DND-41 (cell line): ENCODE data around the gene CEP152.

Source experiments
- ATAC-seq: fragments of 200-7000 bp; cut with Tn5 transposase; 3 replicates; pipeline ENCODE4 v1.9.1; 2021; ENCODE audit warnings: low read depth; ENCODE audit not compliant: insufficient read depth
- DNase-seq: peaks from one replicate; pipeline ENCODE4 v3.0.0-alpha.2; 2020
- H2AFZ ChIP-seq: 2 replicates; pipeline ENCODE4 v1.6.0; 2012; ENCODE audit warnings: low read depth, low read length
- H3K27ac ChIP-seq: 2 replicates; pipeline ENCODE4 v1.5.1; 2012; ENCODE audit warnings: low read length, inconsistent platforms
- H3K27me3 ChIP-seq: fragments of 200-600 bp; sonication (generic); 2 replicates; pipeline ENCODE4 v1.6.0; 2012; ENCODE audit warnings: low read length, mild to moderate bottlenecking, inconsistent platforms; ENCODE audit not compliant: insufficient read depth, poor library complexity
- H3K36me3 ChIP-seq: 2 replicates; pipeline ENCODE4 v1.5.1; 2012; ENCODE audit warnings: low read length, inconsistent platforms; ENCODE audit not compliant: insufficient read depth
- H3K4me1 ChIP-seq: 2 replicates; pipeline ENCODE4 v1.5.1; 2012; ENCODE audit warnings: mild to moderate bottlenecking, low read length; ENCODE audit not compliant: insufficient read depth
- H3K4me2 ChIP-seq: 2 replicates; pipeline ENCODE4 v1.6.0; 2012; ENCODE audit warnings: mild to moderate bottlenecking, moderate library complexity, low read length, inconsistent platforms; ENCODE audit not compliant: insufficient read depth
- H3K4me3 ChIP-seq, 2 experiments: fragments of 200-600 bp in 1 of 2; shearing (Covaris generic) in 1 of 2; 2 replicates each; pipeline ENCODE4 v1.5.1; 2012 to 2016; ENCODE audit warnings: inconsistent platforms in 2 of 2, low read length in 2 of 2, mild to moderate bottlenecking in 2 of 2, low read depth in 1 of 2, moderate library complexity in 1 of 2
- H3K79me2 ChIP-seq: 2 replicates; pipeline ENCODE4 v1.6.0; 2012; ENCODE audit warnings: low read length, inconsistent platforms; ENCODE audit not compliant: insufficient read depth
- H3K9ac ChIP-seq: 2 replicates; pipeline ENCODE4 v1.6.0; 2012; ENCODE audit warnings: low read depth, mild to moderate bottlenecking, inconsistent platforms, low read length, moderate library complexity
- H3K9me3 ChIP-seq: 2 replicates; pipeline ENCODE4 v1.5.1; 2012; ENCODE audit warnings: low read length, moderate library complexity, mild to moderate bottlenecking, inconsistent platforms; ENCODE audit not compliant: insufficient read depth, severe bottlenecking
- H4K20me1 ChIP-seq: 2 replicates; pipeline ENCODE4 v1.6.0; 2012; ENCODE audit warnings: low read length; ENCODE audit not compliant: insufficient read depth
- CTCF ChIP-seq: IDR thresholded peaks from 2 replicates; pipeline ENCODE4 v1.5.1; 2012; ENCODE audit warnings: borderline replicate concordance, low read length, moderate library complexity, mild to moderate bottlenecking; ENCODE audit not compliant: poor library complexity, severe bottlenecking; ENCODE audit errors: extremely low read depth
- EZH2 ChIP-seq: IDR thresholded peaks from 3 replicates; pipeline ENCODE4 v1.6.1; 2012; ENCODE audit warnings: borderline replicate concordance, low read depth, mild to moderate bottlenecking, moderate library complexity, low read length, inconsistent platforms; ENCODE audit not compliant: severe bottlenecking

Gene CEP152

GRCh38 chr15:48805591-48805990, 5.3 kb downstream of the CEP152 start:
- Histone ChIP-seq H3K4me2 (peak overlapping the region; percentile 60; the same call in 1 of the 2 replicates), H3K4me3 (no peak overlapping the region), H3K9me3 (no peaks in the 10 kb centered on the region), H4K20me1 (peaks cover 23% of the 10 kb centered on the region; the same call in 1 of the 2 replicates), H3K4me1 (peaks cover 47% of the 10 kb centered on the region), H3K27me3 (no peaks in the 10 kb centered on the region), H3K36me3 (peaks cover 26% of the 10 kb centered on the region), H3K27ac (no peak overlapping the region), H2AFZ (no peak overlapping the region), H3K9ac (no peak overlapping the region), H3K79me2 (peaks cover 98% of the 10 kb centered on the region)
- no peak for TF ChIP-seq EZH2
- TF ChIP-seq CTCF: no peak
- no peak for DNase-seq
- ATAC-seq: no peak

- Histone ChIP-seq H2AFZ (no peak overlapping the region), H3K79me2 (peaks cover 95% of the 10 kb centered on the region), H3K4me1 (peaks cover 33% of the 10 kb centered on the region), H3K9me3 (no peaks in the 10 kb centered on the region), H3K36me3 (peaks cover 23% of the 10 kb centered on the region), H3K27ac (no peak overlapping the region), H3K4me3 (no peak overlapping the region), H3K9ac (no peak overlapping the region), H3K4me2 (no peak overlapping the region), H3K27me3 (no peaks in the 10 kb centered on the region), H4K20me1 (peaks cover 23% of the 10 kb centered on the region; the same call in 1 of the 2 replicates)
- no peak for TF ChIP-seq EZH2
- no peak for TF ChIP-seq CTCF
- DNase-seq (no peak), ATAC-seq (no peak)
Measured at GRCh38 chr15:48803877-48804276, 7.0 kb downstream of the CEP152 start.

GRCh38 chr15:48802867-48803266, 8.0 kb downstream of the CEP152 start:
- H3K27ac ChIP-seq: no peak overlapping the region
- H3K4me3 ChIP-seq: no peak overlapping the region
- peaks cover 25% of the 10 kb centered on the region for H3K36me3 ChIP-seq
- H3K4me1 ChIP-seq: peaks cover 27% of the 10 kb centered on the region
- H4K20me1 ChIP-seq: peaks cover 23% of the 10 kb centered on the region; the same call in 1 of the 2 replicates
- no peak for TF ChIP-seq EZH2
- TF ChIP-seq CTCF: no peak
- no peak overlapping the region for H2AFZ ChIP-seq
- no peaks in the 10 kb centered on the region for H3K9me3 ChIP-seq
- peaks cover 92% of the 10 kb centered on the region for H3K79me2 ChIP-seq
- H3K9ac ChIP-seq: no peak overlapping the region
- ATAC-seq (no peak), DNase-seq (no peak)
- no peaks in the 10 kb centered on the region for H3K27me3 ChIP-seq
- no peak overlapping the region for H3K4me2 ChIP-seq

GRCh38 chr15:48802257-48802656, 8.6 kb downstream of the CEP152 start:
- no peak overlapping the region for H3K27ac ChIP-seq
- peaks cover 22% of the 10 kb centered on the region for H3K4me1 ChIP-seq
- H3K36me3 ChIP-seq: peaks cover 31% of the 10 kb centered on the region
- H3K9ac ChIP-seq: no peak overlapping the region
- no peak overlapping the region for H3K4me2 ChIP-seq
- TF ChIP-seq EZH2 (no peak), CTCF (no peak)
- no peak for DNase-seq
- no peaks in the 10 kb centered on the region for H3K9me3 ChIP-seq
- H3K79me2 ChIP-seq: peaks cover 88% of the 10 kb centered on the region
- ATAC-seq: no peak
- no peak overlapping the region for H3K4me3 ChIP-seq
- no peak overlapping the region for H2AFZ ChIP-seq
- H4K20me1 ChIP-seq: peaks cover 23% of the 10 kb centered on the region; the same call in 1 of the 2 replicates
- H3K27me3 ChIP-seq: no peaks in the 10 kb centered on the region
